Lung (tissue), 12 donors: ENCODE data around the gene PACRG. TPM values are rescaled to one million over a fixed set of nuclear protein-coding genes. Genes with fewer than 3 reads are reported as not detected.

Experiments used
- ATAC-seq: fragments of 200-7000 bp; cut with Tn5 transposase; one replicate; pipeline ENCODE4 v1.9.1; 2020; ENCODE audit warnings: moderate number of reproducible peaks; ENCODE audit not compliant: insufficient read depth, low FRiP score
- DNase-seq, 3 donors: peaks; one replicate each; pipeline ENCODE4 v3.0.0-alpha.2; 2013 to 2017
- H3K27ac ChIP-seq, 2 donors: one replicate each; pipeline ENCODE4 v1.5.1; 2013; ENCODE audit warnings: mild to moderate bottlenecking in 2 of 2, moderate library complexity in 2 of 2, control low read depth in 1 of 2, inconsistent platforms in 1 of 2, low read depth in 1 of 2, low read length in 1 of 2
- H3K27me3 ChIP-seq, 3 donors: one replicate each; pipeline ENCODE4 v1.5.1; 2013; ENCODE audit warnings: low read length in 2 of 3; ENCODE audit not compliant: control insufficient read depth in 3 of 3, insufficient read depth in 3 of 3
- H3K36me3 ChIP-seq, 4 donors: one replicate each; pipeline ENCODE4 v1.5.1; 2013; ENCODE audit warnings: low read length in 4 of 4, mild to moderate bottlenecking in 1 of 4, moderate library complexity in 1 of 4; ENCODE audit not compliant: control insufficient read depth in 4 of 4, insufficient read depth in 4 of 4
- H3K4me1 ChIP-seq, 5 donors: one replicate each; pipeline ENCODE4 v1.5.1; 2013; ENCODE audit warnings: low read length in 5 of 5, mild to moderate bottlenecking in 2 of 5, moderate library complexity in 1 of 5; ENCODE audit not compliant: control insufficient read depth in 5 of 5, insufficient read depth in 5 of 5
- H3K4me3 ChIP-seq: one replicate; pipeline ENCODE4 v1.5.1; 2013; ENCODE audit warnings: mild to moderate bottlenecking, control low read depth, moderate library complexity
- H3K9ac ChIP-seq, 2 donors: one replicate each; pipeline ENCODE4 v1.5.1; 2013; ENCODE audit warnings: low read length in 2 of 2, control low read depth in 1 of 2; ENCODE audit not compliant: insufficient read depth in 1 of 2
- H3K9me3 ChIP-seq, 4 donors: one replicate each; pipeline ENCODE4 v1.5.1; 2013; ENCODE audit warnings: low read length in 3 of 4, mild to moderate bottlenecking in 1 of 4, moderate library complexity in 1 of 4; ENCODE audit not compliant: control insufficient read depth in 4 of 4, insufficient read depth in 3 of 4
- WGBS, 2 donors: extraction: QIAGEN DNeasy Blood & Tissue Kit; methylation state at CpG; one replicate each; pipeline ENCODE4 v1.1.7; 2013; 5-methylcytosine and 5-hydroxymethylcytosine counted together
- polyA plus RNA-seq, 2 donors: library from polyadenylated mRNA; stranded (reverse); fragments of 200-250 nt; gene quantifications; one replicate each; pipeline ENCODE4 v1.2.1, GENCODE V29; 2013
- total RNA-seq, 2 donors: library from RNA; depleted of rRNA in 1 of 2; stranded (reverse); fragments of >200 nt in 1 of 2; gene quantifications; one replicate each; pipeline ENCODE4 v1.2.1, GENCODE V29; 2014 to 2021
- TF ChIP-seq, protein P1 (sequence below): IDR thresholded peaks from 2 replicates; pipeline ENCODE4 v1.5.1; 2012; ENCODE audit warnings: mild to moderate bottlenecking; ENCODE audit errors: control extremely low read depth, extremely low read depth
- donor health status: control.
- donor health status: control.
- donor health status: Bipolar disorder and iron deficiency.
- donor health status: healthy.
- donor health status: DM: yes; HTN: yes; CAD: no.

The PACRG gene
- total and polyA plus RNA-seq, 4 donors: 3.8 to 26.6 (median 7.4) TPM

GRCh38 chr6:163324688-163325389, 597.1 kb downstream of the PACRG start:
- peak; percentile 46 to 53 (median 51) for DNase-seq
- H3K4me3 ChIP-seq: no peak overlapping the region
- H3K27me3 ChIP-seq: no peaks in the 10 kb centered on the region
- H3K27ac ChIP-seq: peak overlapping the region in 1 of 2 donors; percentile 6
- no peak overlapping the region for H3K9ac ChIP-seq
- H3K4me1 ChIP-seq: peaks cover 0 to 9% (median 4%) of the 10 kb centered on the region in 5 donors
- ATAC-seq: no peak
- TF ChIP-seq, protein P1, sequence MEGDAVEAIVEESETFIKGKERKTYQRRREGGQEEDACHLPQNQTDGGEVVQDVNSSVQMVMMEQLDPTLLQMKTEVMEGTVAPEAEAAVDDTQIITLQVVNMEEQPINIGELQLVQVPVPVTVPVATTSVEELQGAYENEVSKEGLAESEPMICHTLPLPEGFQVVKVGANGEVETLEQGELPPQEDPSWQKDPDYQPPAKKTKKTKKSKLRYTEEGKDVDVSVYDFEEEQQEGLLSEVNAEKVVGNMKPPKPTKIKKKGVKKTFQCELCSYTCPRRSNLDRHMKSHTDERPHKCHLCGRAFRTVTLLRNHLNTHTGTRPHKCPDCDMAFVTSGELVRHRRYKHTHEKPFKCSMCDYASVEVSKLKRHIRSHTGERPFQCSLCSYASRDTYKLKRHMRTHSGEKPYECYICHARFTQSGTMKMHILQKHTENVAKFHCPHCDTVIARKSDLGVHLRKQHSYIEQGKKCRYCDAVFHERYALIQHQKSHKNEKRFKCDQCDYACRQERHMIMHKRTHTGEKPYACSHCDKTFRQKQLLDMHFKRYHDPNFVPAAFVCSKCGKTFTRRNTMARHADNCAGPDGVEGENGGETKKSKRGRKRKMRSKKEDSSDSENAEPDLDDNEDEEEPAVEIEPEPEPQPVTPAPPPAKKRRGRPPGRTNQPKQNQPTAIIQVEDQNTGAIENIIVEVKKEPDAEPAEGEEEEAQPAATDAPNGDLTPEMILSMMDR: no peak
- 27 to 36% methylated on average over 10 of the region's 10 CpGs for WGBS, 2 donors
- no peaks in the 10 kb centered on the region for H3K9me3 ChIP-seq
- H3K36me3 ChIP-seq: no peaks in the 10 kb centered on the region

DNA sequence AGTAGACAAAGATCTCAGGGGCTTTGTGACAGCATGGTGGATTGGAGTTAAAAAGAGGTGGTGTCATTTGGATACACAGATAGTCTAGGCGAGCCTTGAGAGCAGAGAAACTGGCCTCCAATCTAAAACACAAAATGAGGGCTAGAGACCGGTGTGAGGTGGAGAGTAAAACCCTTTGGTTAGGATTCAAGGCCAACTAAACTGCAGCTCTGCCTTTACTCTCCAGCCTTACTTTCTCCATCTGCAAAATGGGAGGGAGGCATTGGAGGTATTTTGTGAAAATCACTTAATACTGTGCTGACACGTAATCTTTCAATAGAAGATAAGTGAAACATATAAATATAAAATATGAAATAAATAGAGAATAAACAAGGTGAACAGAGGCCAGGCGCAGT, 597.6 kb downstream of the PACRG start:
- no peak for ATAC-seq
- H3K4me1 ChIP-seq: peaks cover 0 to 9% (median 4%) of the 10 kb centered on the region in 5 donors
- no peak overlapping the region for H3K27ac ChIP-seq
- H3K36me3 ChIP-seq: no peaks in the 10 kb centered on the region
- TF ChIP-seq, protein P1: no peak
- H3K4me3 ChIP-seq: no peak overlapping the region
- WGBS, 2 donors: 89 to 96% methylated on average over 4 of the region's 4 CpGs
- DNase-seq: no peak
- no peak overlapping the region for H3K9ac ChIP-seq
- H3K9me3 ChIP-seq: no peaks in the 10 kb centered on the region
- no peaks in the 10 kb centered on the region for H3K27me3 ChIP-seq

DNA sequence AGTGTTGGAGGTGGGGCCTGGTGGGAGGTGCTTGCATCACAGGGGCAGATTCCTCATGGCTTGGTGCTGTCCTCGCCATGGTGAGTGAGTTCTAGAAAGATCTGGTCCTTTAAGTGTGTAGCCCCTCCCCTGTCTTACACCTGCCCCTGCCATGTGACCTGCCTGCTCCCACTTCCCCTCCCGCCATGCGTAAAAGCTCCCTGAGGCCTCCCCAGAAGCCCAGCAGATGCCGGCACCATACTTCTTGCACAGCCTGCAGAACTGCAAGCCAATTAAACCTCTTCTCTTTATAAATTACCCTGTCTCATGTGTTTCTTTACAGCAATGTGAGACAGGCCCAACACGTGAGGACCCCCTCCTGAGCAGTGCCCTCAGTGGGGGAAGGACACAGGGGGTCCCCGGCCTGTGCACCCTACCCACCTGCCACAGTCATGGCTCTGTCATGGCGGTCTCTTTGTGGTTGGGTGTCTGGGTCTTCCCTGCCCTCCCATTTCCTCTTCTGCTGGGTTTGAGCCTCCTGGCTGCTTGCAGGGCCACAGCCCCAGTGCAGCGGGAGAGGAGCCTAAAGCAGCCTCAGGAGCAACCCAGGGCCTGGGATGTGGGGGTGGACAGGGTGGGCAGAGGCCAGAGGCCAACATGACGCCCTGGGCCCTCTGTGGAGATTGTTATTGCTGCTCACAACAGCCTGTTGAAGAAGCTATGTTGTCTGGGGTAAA, 599.5 kb downstream of the PACRG start:
- ATAC-seq (no peak), DNase-seq (no peak)
- TF ChIP-seq, protein P1: no peak
- 88 to 94% methylated on average over 9 of the region's 9 CpGs for WGBS, 2 donors
- Histone ChIP-seq H3K27ac (no peak overlapping the region), H3K9me3 (no peaks in the 10 kb centered on the region), H3K27me3 (no peaks in the 10 kb centered on the region), H3K4me1 (peaks cover 0 to 9% (median 0%) of the 10 kb centered on the region in 5 donors), H3K9ac (no peak overlapping the region), H3K4me3 (no peak overlapping the region), H3K36me3 (no peaks in the 10 kb centered on the region)
